SK-N-SH treated with all-trans-retinoic acid at 6 μM for 48 hours (cell line): ENCODE results near the gene SEZ6L.

Experiments
- CSDC2 ChIP-seq: fragments of 250-450 bp; sonication (Bioruptor Pico); IDR thresholded peaks from 2 replicates; pipeline ENCODE4 v1.5.0; 2020; ENCODE audit warnings: mild to moderate bottlenecking, moderate library complexity
- ESRRG ChIP-seq: fragments of 250-450 bp; sonication (Bioruptor Pico); IDR thresholded peaks from 2 replicates; pipeline ENCODE4 v1.6.1; 2021; ENCODE audit warnings: mild to moderate bottlenecking
- TCF4 ChIP-seq: fragments of 250-450 bp; sonication (Bioruptor Pico); IDR thresholded peaks from 2 replicates; pipeline ENCODE4 v1.8.0; 2021; ENCODE audit warnings: mild to moderate bottlenecking, moderate library complexity, borderline replicate concordance
- ZNF565 ChIP-seq: fragments of 450-650 bp; formaldehyde crosslinking; conservative IDR thresholded peaks from 2 replicates; pipeline ENCODE4 v1.5.0; 2020; ENCODE audit warnings: low read depth, mild to moderate bottlenecking, moderate library complexity
- TF ChIP-seq, protein P1 (sequence below): fragments of 250-450 bp; sonication (Bioruptor Pico); IDR thresholded peaks from 2 replicates; pipeline ENCODE4 v1.5.0; 2020; ENCODE audit warnings: mild to moderate bottlenecking, moderate library complexity

DNA sequence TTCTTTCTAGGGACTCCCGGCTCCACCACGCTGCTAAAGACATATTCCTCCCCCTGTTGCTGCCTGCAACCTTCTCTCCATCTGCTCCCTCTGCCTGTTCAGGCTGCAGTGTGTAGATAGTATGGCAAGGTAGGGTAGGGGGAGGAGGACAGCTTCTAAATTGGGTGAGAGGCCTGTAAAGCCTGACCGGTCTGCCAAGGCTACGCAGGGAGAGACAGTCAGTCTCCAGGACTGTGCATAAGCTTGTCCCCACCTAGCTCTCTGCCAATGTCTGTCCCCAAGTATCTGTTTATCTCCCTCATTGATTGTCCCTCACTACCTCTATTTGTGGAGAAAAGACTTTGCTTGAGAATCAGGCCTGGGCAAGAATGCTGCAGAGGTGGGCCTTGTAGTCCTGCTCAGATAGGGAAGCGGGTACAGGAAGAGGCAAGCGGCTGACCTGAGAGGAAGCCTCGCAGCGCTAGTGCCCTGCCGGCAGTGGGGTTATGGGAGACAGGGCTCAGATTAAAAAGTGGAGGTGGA, 871 bp upstream of the SEZ6L start:
- TF ChIP-seq ESRRG (CRISPR knock-in tag) (no peak), ZNF565 (CRISPR knock-in tag) (no peak), TCF4 (CRISPR knock-in tag) (no peak), CSDC2 (no peak)
- TF ChIP-seq, protein P1, sequence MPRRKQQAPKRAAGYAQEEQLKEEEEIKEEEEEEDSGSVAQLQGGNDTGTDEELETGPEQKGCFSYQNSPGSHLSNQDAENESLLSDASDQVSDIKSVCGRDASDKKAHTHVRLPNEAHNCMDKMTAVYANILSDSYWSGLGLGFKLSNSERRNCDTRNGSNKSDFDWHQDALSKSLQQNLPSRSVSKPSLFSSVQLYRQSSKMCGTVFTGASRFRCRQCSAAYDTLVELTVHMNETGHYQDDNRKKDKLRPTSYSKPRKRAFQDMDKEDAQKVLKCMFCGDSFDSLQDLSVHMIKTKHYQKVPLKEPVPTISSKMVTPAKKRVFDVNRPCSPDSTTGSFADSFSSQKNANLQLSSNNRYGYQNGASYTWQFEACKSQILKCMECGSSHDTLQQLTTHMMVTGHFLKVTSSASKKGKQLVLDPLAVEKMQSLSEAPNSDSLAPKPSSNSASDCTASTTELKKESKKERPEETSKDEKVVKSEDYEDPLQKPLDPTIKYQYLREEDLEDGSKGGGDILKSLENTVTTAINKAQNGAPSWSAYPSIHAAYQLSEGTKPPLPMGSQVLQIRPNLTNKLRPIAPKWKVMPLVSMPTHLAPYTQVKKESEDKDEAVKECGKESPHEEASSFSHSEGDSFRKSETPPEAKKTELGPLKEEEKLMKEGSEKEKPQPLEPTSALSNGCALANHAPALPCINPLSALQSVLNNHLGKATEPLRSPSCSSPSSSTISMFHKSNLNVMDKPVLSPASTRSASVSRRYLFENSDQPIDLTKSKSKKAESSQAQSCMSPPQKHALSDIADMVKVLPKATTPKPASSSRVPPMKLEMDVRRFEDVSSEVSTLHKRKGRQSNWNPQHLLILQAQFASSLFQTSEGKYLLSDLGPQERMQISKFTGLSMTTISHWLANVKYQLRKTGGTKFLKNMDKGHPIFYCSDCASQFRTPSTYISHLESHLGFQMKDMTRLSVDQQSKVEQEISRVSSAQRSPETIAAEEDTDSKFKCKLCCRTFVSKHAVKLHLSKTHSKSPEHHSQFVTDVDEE (CRISPR knock-in tag) = no peak
